GM12878 (cell line): Measurements from ENCODE around the gene RTCA. TPM values are rescaled to one million over a fixed set of nuclear protein-coding genes. Genes with fewer than 3 reads are reported as not detected.

ENCODE experiments used
- ATAC-seq: fragments of 200-7000 bp; cut with Tn5 transposase; 3 replicates; pipeline ENCODE4 v1.9.1; 2020; ENCODE audit warnings: mild to moderate bottlenecking, moderate library complexity
- BruUV-seq: library from RNA; stranded (reverse); fragments of 400-500 nt; replicated peaks from 2 replicates; lab custom pipeline; 2021; lab: Mats Ljungman, UMichigan
- CTCF ChIA-PET: fragments of 300-600 bp; sonication (Branson Sonifier 250); formaldehyde crosslinking; extraction: SDS; loops from one replicate; lab custom pipeline; 2021; ENCODE audit warnings: inconsistent platforms; lab: Yijun Ruan, JAX
- POLR2A ChIA-PET: fragments of 350-600 bp; formaldehyde crosslinking; extraction: SDS; loops from one replicate; lab custom pipeline; 2021; ENCODE audit warnings: inconsistent platforms; lab: Charles Lee
- RAD21 ChIA-PET: fragments of 300-600 bp; sonication (Branson Sonifier 250); formaldehyde crosslinking; loops from one replicate; lab custom pipeline; 2023; ENCODE audit warnings: antibody characterized with exemption; ENCODE audit not compliant: unreplicated experiment; lab: Charles Lee
- SMC1A ChIA-PET: fragments of 300-600 bp; sonication (Branson Sonifier 250); formaldehyde crosslinking; loops from one replicate; lab custom pipeline; 2023; ENCODE audit not compliant: unreplicated experiment, uncharacterized antibody; lab: Charles Lee
- DNase-seq: peaks from one replicate; pipeline ENCODE4 v3.0.0-alpha.2; 2011; ENCODE audit warnings: low read depth, low spot score
- FAIRE-seq: peaks from 3 replicates; lab custom pipeline; 2011; peaks lifted over from hg19 to GRCh38; lab: Jason Lieb, UNC
- H2AFZ ChIP-seq: 2 replicates; pipeline ENCODE4 v1.6.0; 2011; ENCODE audit warnings: low read depth, low read length, control low read depth; ENCODE audit not compliant: control insufficient read depth
- H3K27ac ChIP-seq: 2 replicates; pipeline ENCODE4 v1.5.1; 2011; ENCODE audit warnings: control low read depth; ENCODE audit not compliant: control insufficient read depth, insufficient read depth
- H3K27me3 ChIP-seq, 2 experiments: replicated peaks in 1 of 2; 2 replicates each; pipeline versions ENCODE4 v1.6.0 to v1.6.1; 2011; ENCODE audit warnings: low read length in 1 of 2; ENCODE audit not compliant: control insufficient read depth in 2 of 2, insufficient read depth in 2 of 2
- H3K36me3 ChIP-seq, 2 experiments: 2 replicates each; pipeline ENCODE4 v1.5.1; 2011; ENCODE audit warnings: low read length in 1 of 2; ENCODE audit not compliant: control insufficient read depth in 2 of 2, insufficient read depth in 2 of 2
- H3K4me1 ChIP-seq: 2 replicates; pipeline ENCODE4 v1.6.1; 2011; ENCODE audit warnings: mild to moderate bottlenecking, low read length, moderate library complexity, mixed read lengths; ENCODE audit not compliant: control insufficient read depth, insufficient read depth
- H3K4me2 ChIP-seq: 2 replicates; pipeline ENCODE4 v1.6.0; 2011; ENCODE audit warnings: control low read depth; ENCODE audit not compliant: control insufficient read depth, insufficient read depth
- H3K4me3 ChIP-seq: fragments of 200-600 bp; sonication (generic); 2 replicates; pipeline ENCODE4 v1.5.1; 2016
- H3K79me2 ChIP-seq: 2 replicates; pipeline ENCODE4 v1.6.0; 2011; ENCODE audit warnings: low read length; ENCODE audit not compliant: control insufficient read depth, insufficient read depth
- H3K9ac ChIP-seq: 2 replicates; pipeline ENCODE4 v1.8.0; 2011; ENCODE audit warnings: low read length, control low read depth, mixed read lengths; ENCODE audit not compliant: control insufficient read depth, insufficient read depth
- H3K9me3 ChIP-seq: replicated peaks from 3 replicates; pipeline ENCODE4 v1.5.1; 2011; ENCODE audit warnings: mild to moderate bottlenecking, low read length; ENCODE audit not compliant: control insufficient read depth, insufficient read depth
- H4K20me1 ChIP-seq: 2 replicates; pipeline ENCODE4 v1.6.0; 2011; ENCODE audit not compliant: control insufficient read depth, insufficient read depth
- BACH1 ChIP-seq: fragments of 450-650 bp; IDR thresholded peaks from 2 replicates; pipeline ENCODE4 v1.6.1; 2017; ENCODE audit warnings: mild to moderate bottlenecking, borderline replicate concordance
- BRCA1 ChIP-seq: IDR thresholded peaks from 2 replicates; pipeline ENCODE4 v1.6.1; 2011; ENCODE audit warnings: low read depth, low read length, improper control_type of control experiment
- CHD1 ChIP-seq: IDR thresholded peaks from 2 replicates; pipeline ENCODE4 v1.6.1; 2012; ENCODE audit warnings: low read depth, low read length, improper control_type of control experiment
- ESRRA ChIP-seq: IDR thresholded peaks from 2 replicates; pipeline ENCODE4 v1.6.1; 2012; ENCODE audit warnings: mild to moderate bottlenecking, low read length, improper control_type of control experiment
- JUNB ChIP-seq: IDR thresholded peaks from 2 replicates; pipeline ENCODE4 v1.6.1; 2016; ENCODE audit warnings: antibody characterized with exemption, mild to moderate bottlenecking
- LARP7 ChIP-seq: fragments of 450-650 bp; IDR thresholded peaks from 2 replicates; pipeline ENCODE4 v1.6.1; 2017; ENCODE audit warnings: mild to moderate bottlenecking
- MTA3 ChIP-seq: IDR thresholded peaks from 2 replicates; pipeline ENCODE4 v1.6.1; 2012; ENCODE audit warnings: low read length, inconsistent platforms, borderline replicate concordance
- NFYB ChIP-seq: IDR thresholded peaks from 2 replicates; pipeline ENCODE4 v1.6.1; 2011; ENCODE audit warnings: low read depth, mild to moderate bottlenecking, low read length, improper control_type of control experiment, moderate library complexity; ENCODE audit not compliant: insufficient read depth
- RAD21 ChIP-seq: IDR thresholded peaks from 2 replicates; pipeline ENCODE4 v1.6.1; 2011; ENCODE audit warnings: mild to moderate bottlenecking, low read depth, low read length, moderate library complexity; ENCODE audit not compliant: insufficient read depth
- SIX5 ChIP-seq: IDR thresholded peaks from 2 replicates; pipeline ENCODE4 v1.6.1; 2011; ENCODE audit warnings: mild to moderate bottlenecking, low read depth, low read length, moderate library complexity; ENCODE audit not compliant: severe bottlenecking
- SMAD5 ChIP-seq: IDR thresholded peaks from 2 replicates; pipeline ENCODE4 v1.6.1; 2016; ENCODE audit warnings: antibody characterized with exemption, low read depth
- YBX1 ChIP-seq: fragments of 450-650 bp; IDR thresholded peaks from 2 replicates; pipeline ENCODE4 v1.6.1; 2016; ENCODE audit warnings: antibody characterized with exemption
- WGBS: methylation state at CpG from one replicate; pipeline ENCODE4 v1.1.6; 2016; ENCODE audit warnings: low lambda C conversion rate; ENCODE audit not compliant: insufficient replicate concordance, insufficient coverage; ENCODE audit errors: missing lambda C conversion rate; 5-methylcytosine and 5-hydroxymethylcytosine counted together
- in situ Hi-C: fragments of 300-500 bp; cut with MboI; formaldehyde crosslinking; loops from 9 replicates; pipeline ENCODE4 v1.14.3; 2018; ENCODE audit warnings: mixed read lengths
- intact Hi-C: fragments of 100-400 bp; cut with micrococcal nuclease; formaldehyde crosslinking; loops from one replicate; pipeline ENCODE4 v1.14.2; 2022; ENCODE audit not compliant: unreplicated experiment
- polyA plus RNA-seq, 11 experiments: library from polyadenylated mRNA; depleted of rRNA in 4 of 11; unstranded in 6 of 11; stranded (reverse) in 5 of 11; fragments of >200 nt; fragmentation: Nextera tagmentation in 4 of 11; fragmentation: Illumina TruSeq in 1 of 11; extraction: Ambion mirVana in 4 of 11; extraction: Trizol in 1 of 11; gene quantifications; 1 replicate in 1 of 11; 2 replicates in 10 of 11; pipeline versions ENCODE4 v1.2.1 to v1.2.3, GENCODE V29; 2011 to 2016; ENCODE audit warnings: inconsistent platforms in 2 of 11, missing spikeins in 2 of 11, low read depth in 1 of 11
- total RNA-seq, 4 experiments: library from RNA; depleted of rRNA in 3 of 4; stranded (reverse); fragments of >200 nt in 3 of 4; fragmentation: Illumina TruSeq in 1 of 4; extraction: Trizol in 1 of 4; gene quantifications; 2 replicates each; pipeline versions ENCODE4 v1.2.1 to v1.2.3, GENCODE V29; 2013 to 2021
- TF ChIP-seq, protein P1 (sequence below): IDR thresholded peaks from 2 replicates; pipeline ENCODE4 v1.6.1; 2012; ENCODE audit warnings: low read length, inconsistent platforms
- TF ChIP-seq, protein P2 (sequence below): fragments of 450-650 bp; IDR thresholded peaks from 2 replicates; pipeline ENCODE4 v1.6.1; 2017; ENCODE audit warnings: mild to moderate bottlenecking
- TF ChIP-seq, protein P3 (sequence below): fragments of 450-650 bp; IDR thresholded peaks from 2 replicates; pipeline ENCODE4 v1.6.1; 2017; ENCODE audit warnings: low read depth, mild to moderate bottlenecking, moderate library complexity
- TF ChIP-seq, protein P4 (sequence below): fragments of 150-350 bp; IDR thresholded peaks from 2 replicates; pipeline ENCODE4 v1.6.1; 2014; ENCODE audit warnings: mild to moderate bottlenecking, low read depth, low read length
- TF ChIP-seq, protein P5 (sequence below): fragments of 450-650 bp; IDR thresholded peaks from 2 replicates; pipeline ENCODE4 v1.6.1; 2014; ENCODE audit warnings: mild to moderate bottlenecking

The RTCA gene
- total and polyA plus RNA-seq, 10 of the 15 experiments (the other 5 are each of a cell fraction or from before 2014, with no cell fraction given) = 10.3 to 63.5 (median 37.3) TPM

DNA sequence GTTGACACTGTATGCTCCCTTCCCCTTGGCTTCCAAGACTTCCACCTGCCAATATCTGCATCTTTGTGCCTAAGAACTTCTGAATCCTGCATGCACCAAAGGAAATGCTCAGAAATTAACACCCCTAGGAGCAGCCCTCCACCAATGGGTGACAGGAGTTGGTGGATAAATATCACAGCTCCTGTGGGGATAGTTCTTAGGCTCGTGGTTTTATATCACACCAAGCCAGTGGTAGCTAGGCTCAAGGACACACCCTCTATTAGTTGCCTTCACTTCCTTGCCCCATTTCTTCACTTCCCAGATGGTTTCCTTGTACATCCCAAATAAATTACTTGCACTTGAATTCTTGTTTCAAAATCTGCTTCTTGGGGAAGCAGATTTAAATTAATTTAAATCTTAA, 69.4 kb downstream of the RTCA start:
- 41% methylated on average over 1 of the region's 1 CpG for WGBS
- ChIA-PET SMC1A (no interaction called here), POLR2A (no interaction called here), RAD21 (no interaction called here), CTCF (interaction anchor here (1.1 kb wide), 1 partner anchor 66 kb away, joined by 3 read pairs; no protein-coding TSS in a partner anchor)
- Histone ChIP-seq H4K20me1 (no peaks in the 10 kb centered on the region), H3K4me3 (no peak overlapping the region), H3K27me3 (no peaks in the 10 kb centered on the region; a peak in 1 of 4 replicates), H3K9ac (no peak overlapping the region), H3K79me2 (no peaks in the 10 kb centered on the region), H3K36me3 (no peaks in the 10 kb centered on the region), H3K4me2 (no peak overlapping the region), H2AFZ (no peak overlapping the region), H3K9me3 (no peaks in the 10 kb centered on the region), H3K27ac (no peak overlapping the region), H3K4me1 (no peaks in the 10 kb centered on the region)
- DNase-seq = no peak
- no peak for FAIRE-seq
- intact Hi-C loops = no loop called here
- TF ChIP-seq, protein P1, sequence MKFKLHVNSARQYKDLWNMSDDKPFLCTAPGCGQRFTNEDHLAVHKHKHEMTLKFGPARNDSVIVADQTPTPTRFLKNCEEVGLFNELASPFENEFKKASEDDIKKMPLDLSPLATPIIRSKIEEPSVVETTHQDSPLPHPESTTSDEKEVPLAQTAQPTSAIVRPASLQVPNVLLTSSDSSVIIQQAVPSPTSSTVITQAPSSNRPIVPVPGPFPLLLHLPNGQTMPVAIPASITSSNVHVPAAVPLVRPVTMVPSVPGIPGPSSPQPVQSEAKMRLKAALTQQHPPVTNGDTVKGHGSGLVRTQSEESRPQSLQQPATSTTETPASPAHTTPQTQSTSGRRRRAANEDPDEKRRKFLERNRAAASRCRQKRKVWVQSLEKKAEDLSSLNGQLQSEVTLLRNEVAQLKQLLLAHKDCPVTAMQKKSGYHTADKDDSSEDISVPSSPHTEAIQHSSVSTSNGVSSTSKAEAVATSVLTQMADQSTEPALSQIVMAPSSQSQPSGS = no peak
- TF ChIP-seq JUNB = no peak
- TF ChIP-seq, protein P2, sequence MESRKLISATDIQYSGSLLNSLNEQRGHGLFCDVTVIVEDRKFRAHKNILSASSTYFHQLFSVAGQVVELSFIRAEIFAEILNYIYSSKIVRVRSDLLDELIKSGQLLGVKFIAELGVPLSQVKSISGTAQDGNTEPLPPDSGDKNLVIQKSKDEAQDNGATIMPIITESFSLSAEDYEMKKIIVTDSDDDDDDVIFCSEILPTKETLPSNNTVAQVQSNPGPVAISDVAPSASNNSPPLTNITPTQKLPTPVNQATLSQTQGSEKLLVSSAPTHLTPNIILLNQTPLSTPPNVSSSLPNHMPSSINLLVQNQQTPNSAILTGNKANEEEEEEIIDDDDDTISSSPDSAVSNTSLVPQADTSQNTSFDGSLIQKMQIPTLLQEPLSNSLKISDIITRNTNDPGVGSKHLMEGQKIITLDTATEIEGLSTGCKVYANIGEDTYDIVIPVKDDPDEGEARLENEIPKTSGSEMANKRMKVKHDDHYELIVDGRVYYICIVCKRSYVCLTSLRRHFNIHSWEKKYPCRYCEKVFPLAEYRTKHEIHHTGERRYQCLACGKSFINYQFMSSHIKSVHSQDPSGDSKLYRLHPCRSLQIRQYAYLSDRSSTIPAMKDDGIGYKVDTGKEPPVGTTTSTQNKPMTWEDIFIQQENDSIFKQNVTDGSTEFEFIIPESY = no peak
- TF ChIP-seq YBX1 = no peak
- no peak for TF ChIP-seq ESRRA
- TF ChIP-seq, protein P3, sequence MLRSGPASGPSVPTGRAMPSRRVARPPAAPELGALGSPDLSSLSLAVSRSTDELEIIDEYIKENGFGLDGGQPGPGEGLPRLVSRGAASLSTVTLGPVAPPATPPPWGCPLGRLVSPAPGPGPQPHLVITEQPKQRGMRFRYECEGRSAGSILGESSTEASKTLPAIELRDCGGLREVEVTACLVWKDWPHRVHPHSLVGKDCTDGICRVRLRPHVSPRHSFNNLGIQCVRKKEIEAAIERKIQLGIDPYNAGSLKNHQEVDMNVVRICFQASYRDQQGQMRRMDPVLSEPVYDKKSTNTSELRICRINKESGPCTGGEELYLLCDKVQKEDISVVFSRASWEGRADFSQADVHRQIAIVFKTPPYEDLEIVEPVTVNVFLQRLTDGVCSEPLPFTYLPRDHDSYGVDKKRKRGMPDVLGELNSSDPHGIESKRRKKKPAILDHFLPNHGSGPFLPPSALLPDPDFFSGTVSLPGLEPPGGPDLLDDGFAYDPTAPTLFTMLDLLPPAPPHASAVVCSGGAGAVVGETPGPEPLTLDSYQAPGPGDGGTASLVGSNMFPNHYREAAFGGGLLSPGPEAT = no peak
- TF ChIP-seq SIX5 = no peak
- no peak for TF ChIP-seq BRCA1
- TF ChIP-seq, protein P4, sequence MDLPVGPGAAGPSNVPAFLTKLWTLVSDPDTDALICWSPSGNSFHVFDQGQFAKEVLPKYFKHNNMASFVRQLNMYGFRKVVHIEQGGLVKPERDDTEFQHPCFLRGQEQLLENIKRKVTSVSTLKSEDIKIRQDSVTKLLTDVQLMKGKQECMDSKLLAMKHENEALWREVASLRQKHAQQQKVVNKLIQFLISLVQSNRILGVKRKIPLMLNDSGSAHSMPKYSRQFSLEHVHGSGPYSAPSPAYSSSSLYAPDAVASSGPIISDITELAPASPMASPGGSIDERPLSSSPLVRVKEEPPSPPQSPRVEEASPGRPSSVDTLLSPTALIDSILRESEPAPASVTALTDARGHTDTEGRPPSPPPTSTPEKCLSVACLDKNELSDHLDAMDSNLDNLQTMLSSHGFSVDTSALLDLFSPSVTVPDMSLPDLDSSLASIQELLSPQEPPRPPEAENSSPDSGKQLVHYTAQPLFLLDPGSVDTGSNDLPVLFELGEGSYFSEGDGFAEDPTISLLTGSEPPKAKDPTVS = no peak
- TF ChIP-seq LARP7 = no peak
- TF ChIP-seq, protein P5, sequence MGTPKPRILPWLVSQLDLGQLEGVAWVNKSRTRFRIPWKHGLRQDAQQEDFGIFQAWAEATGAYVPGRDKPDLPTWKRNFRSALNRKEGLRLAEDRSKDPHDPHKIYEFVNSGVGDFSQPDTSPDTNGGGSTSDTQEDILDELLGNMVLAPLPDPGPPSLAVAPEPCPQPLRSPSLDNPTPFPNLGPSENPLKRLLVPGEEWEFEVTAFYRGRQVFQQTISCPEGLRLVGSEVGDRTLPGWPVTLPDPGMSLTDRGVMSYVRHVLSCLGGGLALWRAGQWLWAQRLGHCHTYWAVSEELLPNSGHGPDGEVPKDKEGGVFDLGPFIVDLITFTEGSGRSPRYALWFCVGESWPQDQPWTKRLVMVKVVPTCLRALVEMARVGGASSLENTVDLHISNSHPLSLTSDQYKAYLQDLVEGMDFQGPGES = no peak
- TF ChIP-seq SMAD5 = no peak
- no peak for TF ChIP-seq MTA3
- TF ChIP-seq CHD1 = no peak
- TF ChIP-seq RAD21 = no peak
- no peak for TF ChIP-seq BACH1
- no peak for TF ChIP-seq NFYB
- ATAC-seq = no peak
- BruUV-seq = no TSS peak
- in situ Hi-C loops = no loop called here
